GM19467 (cell line): ENCODE data around the gene KBTBD13.
"Not testable (repeated sequence)": the region's sequence is repeated elsewhere in the genome, so short reads cannot be mapped to it uniquely, and the experiment has no call there.

Experiments used
- ATAC-seq: cut with Tn5 transposase; IDR thresholded peaks from one replicate; pipeline ENCODE4 v1.9.1; 2021; ENCODE audit warnings: mild to moderate bottlenecking, moderate library complexity; ENCODE audit not compliant: unreplicated experiment

KBTBD13 gene

DNA sequence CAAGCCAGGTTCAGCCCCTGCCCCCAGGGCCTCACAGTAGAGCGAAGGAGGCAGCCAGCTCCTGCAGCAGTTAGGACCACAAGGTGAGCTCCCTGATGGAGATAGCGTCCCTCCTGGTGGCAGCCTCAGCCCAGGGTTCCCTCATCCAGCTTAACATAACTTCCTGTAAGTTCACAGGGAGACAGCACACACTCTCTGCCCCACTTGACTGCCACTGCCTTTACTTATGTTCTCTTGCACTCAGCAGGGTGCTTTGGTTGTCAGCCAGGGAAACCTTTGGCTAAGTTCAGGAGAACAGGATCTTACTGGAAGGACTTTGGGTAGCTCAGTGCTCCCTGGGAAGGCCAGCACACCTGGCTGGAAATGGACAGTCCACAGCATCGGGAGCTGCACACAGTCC, 10.9 kb downstream of the KBTBD13 start:
- no peak for ATAC-seq

- ATAC-seq, result no peak
These were observed 11.5 kb downstream of the KBTBD13 start for GRCh38 chr15:65087873-65088642.

DNA sequence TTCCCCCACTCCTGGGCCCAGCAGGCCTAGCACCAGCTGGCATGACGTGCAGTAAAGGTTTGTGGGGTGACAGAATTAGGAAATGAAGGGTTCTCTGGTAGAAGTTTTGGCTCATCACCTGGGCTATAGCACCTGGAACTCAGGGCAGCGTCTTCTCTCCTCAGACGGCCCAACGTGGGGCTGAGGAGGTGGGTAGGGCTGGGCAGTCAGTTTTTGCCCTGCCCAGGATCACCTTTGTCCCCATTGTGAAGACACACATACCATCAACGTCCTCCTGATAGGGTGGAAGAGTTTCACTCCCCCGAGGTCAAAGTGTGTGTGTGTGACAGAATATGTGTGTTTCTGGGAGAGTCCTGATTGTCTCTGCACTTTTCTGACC, 12.1 kb downstream of the KBTBD13 start:
- ATAC-seq, result no peak

GRCh38 chr15:65089206-65089824, 12.8 kb downstream of the KBTBD13 start:
- no peak for ATAC-seq

DNA sequence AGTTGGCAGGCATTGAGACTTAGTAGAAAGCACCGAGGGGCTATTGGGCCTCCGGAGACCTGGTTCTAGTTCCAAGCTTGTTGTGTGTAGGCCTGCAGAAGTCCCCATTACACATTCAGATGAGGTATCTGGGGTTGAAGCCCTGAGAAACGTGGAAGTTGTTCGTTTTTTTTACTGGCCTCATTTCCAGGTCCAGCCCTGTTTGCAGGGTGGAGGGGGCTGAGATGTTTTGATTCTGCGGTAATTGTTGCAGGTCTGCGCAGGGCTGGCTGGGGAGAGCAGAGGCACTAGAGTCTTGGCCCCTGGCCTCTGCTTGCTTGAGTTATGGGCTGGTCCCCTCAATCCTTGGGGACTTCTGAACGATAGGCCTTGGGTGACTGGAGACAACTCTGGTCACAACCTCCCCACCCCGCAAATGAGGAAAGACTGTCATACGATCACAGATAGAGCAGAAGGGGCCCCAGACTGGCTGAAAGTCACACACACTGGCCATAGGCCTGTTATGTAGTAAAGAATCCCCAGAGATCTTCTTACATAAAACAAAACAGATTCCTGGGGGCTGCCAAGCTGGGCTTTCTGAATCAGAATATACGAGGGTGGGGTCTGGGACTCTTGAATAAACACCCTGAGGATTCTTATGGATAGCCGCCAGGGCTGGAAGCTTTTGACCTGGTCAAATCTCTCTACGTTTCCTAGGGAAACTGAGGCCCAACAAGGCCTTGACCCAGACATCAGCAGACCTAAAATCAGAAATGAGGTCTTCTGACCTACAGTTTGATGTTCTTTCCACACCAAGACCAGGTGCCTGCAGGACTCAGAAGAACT, 15.6 kb downstream of the KBTBD13 start:
- ATAC-seq, result no peak

- no peak for ATAC-seq
These were observed 16.6 kb downstream of the KBTBD13 start for GRCh38 chr15:65092911-65093792.

GRCh38 chr15:65093793-65094170, 17.2 kb downstream of the KBTBD13 start:
- not testable (repeated sequence) for ATAC-seq

GRCh38 chr15:65094294-65094995, 17.9 kb downstream of the KBTBD13 start:
- ATAC-seq, result no peak

- no peak for ATAC-seq
These were observed 18.6 kb downstream of the KBTBD13 start for GRCh38 chr15:65095011-65095746.

GRCh38 chr15:65095747-65096104, 19.2 kb downstream of the KBTBD13 start:
- no peak for ATAC-seq

- no peak for ATAC-seq
These were observed 20.2 kb downstream of the KBTBD13 start for GRCh38 chr15:65096481-65097385.

DNA sequence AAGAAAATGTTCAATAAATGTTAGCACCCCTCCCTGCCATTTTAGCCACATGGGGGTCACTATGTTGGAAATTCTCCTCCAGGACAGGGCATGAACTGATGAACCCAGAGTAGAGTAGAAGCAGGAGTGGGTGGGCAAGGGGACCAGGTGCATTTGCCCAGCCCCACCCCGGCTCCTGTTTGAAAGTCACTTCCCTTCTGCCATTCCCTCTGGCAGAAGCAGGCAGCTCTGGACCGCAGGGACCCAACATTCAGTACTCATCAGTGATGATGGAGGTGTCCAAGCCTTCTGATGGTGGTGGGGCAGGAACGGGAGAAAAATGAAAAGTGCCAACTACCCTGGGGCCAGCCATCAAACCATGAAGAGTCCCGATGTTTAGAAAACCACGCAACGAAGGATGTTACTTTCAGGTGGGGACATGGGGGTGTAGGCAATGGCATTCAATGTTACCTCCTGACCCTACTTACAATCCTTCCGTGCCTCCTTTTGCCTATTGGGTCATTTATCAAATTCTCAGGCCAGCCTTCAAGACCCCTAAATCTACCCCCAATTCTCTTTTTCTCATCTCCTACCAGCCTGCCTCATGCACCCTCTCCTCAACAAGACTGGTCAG, 21.2 kb downstream of the KBTBD13 start:
- no peak for ATAC-seq

DNA sequence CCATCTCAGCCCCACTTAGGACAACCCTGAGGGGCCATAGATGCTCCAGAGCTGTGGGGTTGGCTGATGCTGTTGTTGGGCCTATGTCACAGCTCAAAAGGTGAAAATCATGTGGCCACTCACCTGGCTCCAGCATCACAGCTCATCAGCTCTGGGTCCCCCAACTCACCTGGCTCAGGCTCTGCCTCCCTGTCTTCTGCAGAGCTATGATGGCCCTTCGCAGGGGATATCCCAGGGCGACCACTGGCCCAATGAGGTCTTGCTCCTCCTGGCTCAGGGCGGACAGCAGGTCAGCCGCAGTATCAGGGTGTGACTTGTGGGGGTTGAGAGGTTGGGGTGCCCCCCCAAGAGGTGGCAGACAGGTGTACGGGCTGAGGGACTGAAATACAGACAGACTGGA, 22.8 kb downstream of the KBTBD13 start:
- no peak for ATAC-seq

- ATAC-seq, result not testable (repeated sequence)
These were observed 23.3 kb downstream of the KBTBD13 start for GRCh38 chr15:65099801-65100200.

DNA sequence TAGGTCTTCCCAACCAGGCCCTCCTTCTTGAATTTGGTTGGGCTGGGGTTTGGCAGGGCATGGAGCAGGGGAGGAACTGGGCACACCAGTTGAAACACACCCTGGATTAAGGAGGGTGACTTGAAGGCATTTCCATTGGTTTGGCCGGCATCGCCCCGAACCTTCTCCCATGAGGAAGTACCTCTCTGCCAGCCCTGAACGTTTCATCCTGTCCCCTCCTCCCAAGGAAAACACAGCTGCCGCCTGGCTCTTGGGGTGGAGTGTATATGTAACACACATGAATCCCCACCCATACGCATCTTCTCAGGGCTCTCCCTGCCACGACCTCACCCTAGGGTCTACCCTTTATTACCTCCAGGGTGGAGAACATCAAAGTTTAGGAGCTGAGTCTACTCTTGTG, 23.9 kb downstream of the KBTBD13 start:
- ATAC-seq, result no peak

- no peak for ATAC-seq
These were observed 24.9 kb downstream of the KBTBD13 start for GRCh38 chr15:65101411-65101890.

DNA sequence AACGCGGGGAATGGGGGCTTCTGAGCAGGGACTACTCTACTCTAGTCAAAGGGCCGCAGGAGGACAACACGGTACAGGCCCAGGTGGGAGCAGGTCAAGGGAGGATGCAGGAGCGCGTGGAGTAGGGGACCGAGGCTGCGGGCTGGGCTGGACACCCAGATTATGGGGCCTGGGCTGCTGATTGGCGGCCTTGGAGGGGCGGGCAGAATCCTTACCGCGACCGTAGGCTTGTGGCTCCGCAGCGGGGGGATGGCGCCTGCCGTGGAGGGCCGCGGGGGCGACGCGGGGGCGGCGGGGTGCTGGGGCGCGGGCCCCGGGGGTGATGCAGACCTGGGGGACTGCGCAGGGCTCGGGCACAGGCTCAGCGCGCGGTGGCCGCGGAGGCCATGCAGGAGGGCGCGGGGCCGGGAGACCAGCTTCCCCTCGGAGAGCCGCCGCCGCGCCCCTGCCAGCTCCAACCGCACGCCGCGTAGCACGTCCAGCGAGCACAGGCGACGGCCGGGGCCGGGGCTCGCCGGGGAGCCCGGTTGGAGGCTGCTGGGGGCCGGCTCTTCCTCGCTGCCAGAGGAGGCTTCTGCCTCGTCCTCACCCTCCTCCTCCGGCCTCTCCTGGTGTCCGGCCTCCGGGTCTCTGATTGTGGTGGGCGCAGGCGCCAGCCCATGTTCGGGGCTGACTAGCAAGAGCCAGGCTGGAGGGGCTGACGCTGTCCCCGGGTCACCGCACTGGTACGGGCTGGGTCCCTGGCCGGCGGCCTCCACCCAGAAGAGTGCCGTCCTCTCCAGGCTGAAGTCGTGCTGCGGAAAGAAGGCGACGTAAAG, 25.6 kb downstream of the KBTBD13 start:
- no peak for ATAC-seq
